VCaP (cell line): ENCODE measurements around the gene TBC1D10A.

Experiments
- H3K27ac ChIP-seq: fragments of 450-650 bp; 2 replicates; pipeline ENCODE4 v1.5.1; 2017
- TF ChIP-seq, protein P1 (sequence below): fragments of 450-650 bp; conservative IDR thresholded peaks from 2 replicates; pipeline ENCODE4 v1.5.1; 2017; ENCODE audit warnings: mild to moderate bottlenecking, moderate library complexity

The TBC1D10A gene

DNA sequence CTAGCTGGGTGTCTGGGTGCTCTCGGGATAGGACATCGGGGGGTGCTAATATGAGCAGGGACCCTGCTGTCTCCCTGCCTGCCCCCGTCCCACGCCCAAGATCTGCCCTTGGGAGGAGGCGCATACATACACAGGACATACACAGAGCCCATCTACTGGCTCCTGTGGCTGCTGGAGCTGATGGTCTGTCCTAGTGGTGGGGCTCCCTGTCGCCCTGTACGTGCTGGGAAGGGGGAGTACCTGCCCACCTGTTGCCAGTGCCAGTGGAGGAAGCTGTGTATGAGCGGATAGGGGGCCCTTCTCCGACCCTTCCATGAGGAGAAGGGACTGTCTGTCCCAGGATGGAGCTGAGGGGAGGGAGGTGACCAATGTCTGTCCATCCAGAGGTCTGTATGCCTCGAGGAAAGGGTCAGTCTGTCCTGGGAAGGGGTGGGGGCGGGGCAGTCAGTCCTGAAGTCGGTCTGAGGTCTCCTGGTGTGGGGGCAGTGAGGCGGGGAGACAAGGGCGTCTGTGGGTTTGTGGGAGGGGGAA is 952 bp downstream of the TBC1D10A start:
- peak overlapping the region; percentile 81; the same call in 1 of the 2 replicates for H3K27ac ChIP-seq
- TF ChIP-seq, protein P1, sequence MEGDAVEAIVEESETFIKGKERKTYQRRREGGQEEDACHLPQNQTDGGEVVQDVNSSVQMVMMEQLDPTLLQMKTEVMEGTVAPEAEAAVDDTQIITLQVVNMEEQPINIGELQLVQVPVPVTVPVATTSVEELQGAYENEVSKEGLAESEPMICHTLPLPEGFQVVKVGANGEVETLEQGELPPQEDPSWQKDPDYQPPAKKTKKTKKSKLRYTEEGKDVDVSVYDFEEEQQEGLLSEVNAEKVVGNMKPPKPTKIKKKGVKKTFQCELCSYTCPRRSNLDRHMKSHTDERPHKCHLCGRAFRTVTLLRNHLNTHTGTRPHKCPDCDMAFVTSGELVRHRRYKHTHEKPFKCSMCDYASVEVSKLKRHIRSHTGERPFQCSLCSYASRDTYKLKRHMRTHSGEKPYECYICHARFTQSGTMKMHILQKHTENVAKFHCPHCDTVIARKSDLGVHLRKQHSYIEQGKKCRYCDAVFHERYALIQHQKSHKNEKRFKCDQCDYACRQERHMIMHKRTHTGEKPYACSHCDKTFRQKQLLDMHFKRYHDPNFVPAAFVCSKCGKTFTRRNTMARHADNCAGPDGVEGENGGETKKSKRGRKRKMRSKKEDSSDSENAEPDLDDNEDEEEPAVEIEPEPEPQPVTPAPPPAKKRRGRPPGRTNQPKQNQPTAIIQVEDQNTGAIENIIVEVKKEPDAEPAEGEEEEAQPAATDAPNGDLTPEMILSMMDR, result no peak

DNA sequence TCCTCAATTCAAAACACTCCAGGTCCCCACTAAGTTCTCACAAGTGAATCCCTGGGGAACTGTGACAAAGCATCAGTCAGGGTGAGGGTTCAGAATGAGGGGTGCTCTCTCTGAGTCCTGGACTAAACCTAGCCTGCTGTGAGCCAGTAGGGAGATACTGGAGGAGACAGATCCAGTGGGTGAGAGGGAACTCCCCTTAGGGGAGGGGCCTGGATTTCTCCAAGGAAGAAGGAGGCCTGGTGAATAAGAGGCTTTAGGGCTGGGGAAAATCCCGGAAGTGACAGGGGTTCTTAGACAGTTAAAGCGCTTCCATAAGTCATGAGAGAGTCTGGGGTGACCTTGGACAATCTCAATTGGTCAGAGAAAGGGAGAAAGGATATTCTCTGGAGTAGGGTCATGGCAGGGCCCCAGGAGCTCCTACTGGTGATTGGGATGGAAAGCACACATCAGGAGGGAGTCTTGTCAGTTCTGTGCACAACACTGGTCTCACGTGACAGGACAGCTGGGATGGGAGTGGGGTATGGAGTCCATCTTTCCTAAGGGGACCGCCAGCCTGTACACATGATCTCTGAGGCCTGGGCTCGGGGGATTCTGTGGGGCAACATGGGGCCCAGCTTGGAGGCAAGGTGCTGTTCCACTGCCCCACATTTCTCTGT is 1.5 kb downstream of the TBC1D10A start:
- peak overlapping the region; percentile 81; the same call in 1 of the 2 replicates for H3K27ac ChIP-seq
- TF ChIP-seq, protein P1, result no peak

DNA sequence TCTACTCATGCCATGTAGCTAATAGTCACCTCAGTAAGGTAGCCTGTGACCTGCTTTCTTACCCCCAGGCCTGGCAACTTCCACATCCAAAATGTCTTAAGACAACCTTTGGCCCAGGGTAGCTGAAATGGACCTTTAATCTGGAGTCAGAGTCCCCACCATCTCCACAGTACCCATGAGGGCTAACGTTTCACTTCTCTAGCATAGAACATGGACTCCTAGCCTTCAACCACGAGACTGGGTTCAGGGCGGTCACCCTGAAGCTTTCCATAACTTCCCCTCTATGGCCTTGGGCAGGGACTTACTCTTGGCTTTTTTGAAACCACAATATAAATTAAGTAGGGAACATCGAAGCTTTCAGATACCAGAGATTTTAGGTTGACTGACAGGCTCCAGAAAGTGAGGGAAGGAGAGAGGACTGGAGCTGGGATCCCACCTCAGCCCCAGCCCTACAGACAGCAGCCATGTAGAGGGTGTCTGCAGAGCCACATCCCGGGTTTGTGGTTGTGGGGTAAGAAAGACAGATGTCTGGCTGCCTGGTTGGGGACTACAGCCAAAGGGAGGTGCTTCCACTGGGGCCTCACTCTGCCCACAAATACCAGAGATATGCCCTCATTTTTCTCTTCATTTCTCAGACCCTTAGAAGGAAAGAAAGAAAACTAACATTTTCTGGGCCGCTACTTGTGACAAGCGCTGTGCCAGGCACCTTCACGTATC is 2.6 kb downstream of the TBC1D10A start:
- no peak overlapping the region for H3K27ac ChIP-seq
- TF ChIP-seq, protein P1, result no peak

DNA sequence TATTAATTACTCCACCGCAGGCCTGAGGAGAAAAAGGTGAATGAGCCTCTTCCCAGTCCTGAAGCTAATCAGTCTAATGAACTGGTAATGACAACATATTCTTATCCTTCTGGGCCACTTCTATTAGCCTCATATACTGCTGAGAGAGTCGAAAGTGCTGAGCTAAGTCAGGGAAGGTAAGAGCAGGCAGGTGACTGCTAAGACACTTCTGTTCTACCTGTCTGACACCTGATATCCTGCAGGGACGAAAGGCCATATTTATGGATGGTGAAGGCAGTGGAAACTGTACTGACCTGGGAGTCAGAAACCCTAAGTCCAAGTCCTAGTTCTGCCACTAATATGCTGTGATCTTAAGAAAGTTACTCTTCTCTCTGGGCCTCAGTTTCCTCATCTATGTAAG is 3.5 kb downstream of the TBC1D10A start:
- TF ChIP-seq, protein P1, result no peak
- no peak overlapping the region for H3K27ac ChIP-seq

DNA sequence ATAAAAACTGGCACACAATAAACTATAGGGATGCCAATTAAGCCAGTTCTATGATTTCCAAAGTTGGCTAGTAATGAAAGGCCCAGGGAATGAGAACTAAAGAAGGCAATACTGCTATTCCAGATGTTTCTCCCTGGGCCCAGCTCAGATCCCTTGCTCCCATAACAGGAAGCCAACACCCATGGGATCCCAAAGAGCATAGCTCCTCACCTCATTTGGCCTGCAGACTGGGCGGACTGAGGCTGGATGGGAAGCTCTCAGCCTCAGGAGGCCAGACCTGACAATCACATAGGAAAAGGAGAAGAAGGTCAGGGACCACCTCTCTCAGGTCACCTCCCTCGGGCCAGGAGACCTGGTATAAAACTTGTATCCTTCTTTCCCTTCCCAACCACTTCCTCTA is 5.3 kb downstream of the TBC1D10A start:
- TF ChIP-seq, protein P1, result no peak
- H3K27ac ChIP-seq, result no peak overlapping the region

DNA sequence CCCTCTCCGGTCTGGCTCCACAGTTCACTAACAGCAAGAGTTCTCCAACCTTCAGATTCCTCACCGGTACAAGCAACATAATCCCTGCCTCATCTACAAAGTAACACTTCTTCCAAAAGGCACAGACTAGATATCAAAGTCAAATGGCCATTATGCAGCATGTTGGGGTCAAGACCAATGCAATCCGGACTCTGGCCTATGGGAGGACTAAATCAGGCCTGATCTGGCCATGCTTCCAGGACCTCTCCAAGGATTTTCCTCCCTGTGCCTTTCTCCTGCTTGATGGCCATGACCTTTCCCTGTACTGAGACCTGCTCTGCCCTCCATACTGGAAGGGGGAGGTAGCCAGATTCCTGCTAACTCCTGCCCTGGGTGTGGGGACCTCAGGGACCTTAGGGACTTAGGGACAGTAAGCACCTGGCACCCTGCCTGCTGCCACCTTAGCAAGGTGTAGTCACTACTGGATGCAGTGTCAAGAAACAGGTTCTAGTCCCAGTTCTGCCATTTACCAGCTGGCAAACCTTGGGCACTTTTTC is 6.7 kb downstream of the TBC1D10A start:
- TF ChIP-seq, protein P1, result no peak
- H3K27ac ChIP-seq, result no peak overlapping the region

DNA sequence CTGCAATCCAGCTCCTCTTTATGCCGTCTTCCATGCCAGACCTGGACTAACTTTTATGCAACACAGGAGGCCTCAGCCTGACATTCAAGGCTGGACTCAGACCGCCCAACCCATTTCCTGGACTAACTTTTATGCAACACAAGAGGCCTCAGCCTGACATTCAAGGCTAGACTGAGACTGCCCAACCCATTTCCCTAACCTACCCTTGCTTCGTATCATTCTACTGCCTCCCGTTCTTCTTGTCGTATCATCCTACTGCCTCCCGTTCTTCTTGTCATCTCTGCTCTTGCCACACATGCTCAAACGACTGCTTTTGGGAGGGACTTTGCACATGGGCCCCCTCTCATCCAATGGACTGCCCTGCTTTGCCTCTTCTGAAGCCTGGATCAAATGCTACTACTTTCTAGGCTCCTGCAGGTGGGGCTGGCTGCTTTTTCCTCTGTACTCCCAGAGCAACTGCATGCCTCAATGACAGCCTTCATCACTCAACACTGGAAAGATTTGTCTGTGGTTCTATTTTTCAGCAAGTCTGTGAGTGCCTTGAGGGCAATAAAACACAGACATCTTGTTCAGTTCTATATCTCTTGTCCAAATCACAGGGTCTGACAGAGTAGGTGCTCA is 7.8 kb downstream of the TBC1D10A start:
- H3K27ac ChIP-seq, result no peak overlapping the region
- TF ChIP-seq, protein P1, result no peak
